HepG2 (cell line): ENCODE results near the gene PPP1R16B. TPM values are rescaled to one million over a fixed set of nuclear protein-coding genes. Genes with fewer than 3 reads are reported as not detected.

Source experiments
- ATAC-seq: fragments of 200-7000 bp; cut with Tn5 transposase; 3 replicates; pipeline ENCODE4 v1.9.1; 2020; ENCODE audit warnings: mild to moderate bottlenecking, moderate library complexity
- BruUV-seq: library from RNA; stranded (reverse); fragments of 400-500 nt; replicated peaks from 2 replicates; lab custom pipeline; 2021; lab: Mats Ljungman, UMichigan
- CTCF ChIA-PET: fragments of 300-600 bp; formaldehyde crosslinking; extraction: SDS; loops from one replicate; lab custom pipeline; 2021; ENCODE audit warnings: low total read pairs, inconsistent platforms, low intra/inter-chr PET ratio; lab: Yijun Ruan, JAX
- POLR2A ChIA-PET: fragments of 350-600 bp; sonication (Branson Sonifier 250); formaldehyde crosslinking; loops from one replicate; lab custom pipeline; 2020; ENCODE audit warnings: antibody characterized with exemption, inconsistent platforms; lab: Yijun Ruan, JAX
- DNase-seq: peaks from one replicate; pipeline ENCODE4 v3.0.0-alpha.2; 2015; ENCODE audit warnings: low spot score
- FAIRE-seq: peaks from 3 replicates; lab custom pipeline; 2011; peaks lifted over from hg19 to GRCh38; lab: Jason Lieb, UNC
- H2AFZ ChIP-seq: one replicate; pipeline ENCODE4 v1.6.1; 2011; ENCODE audit warnings: low read length, inconsistent platforms
- H3K27ac ChIP-seq: fragments of 300-600 bp; 3 replicates; pipeline ENCODE4 v1.8.0; 2011; ENCODE audit warnings: mixed run types, mild to moderate bottlenecking, mixed read lengths, low read length, inconsistent platforms; ENCODE audit not compliant: insufficient read depth; ENCODE audit errors: extremely low read length
- H3K27me3 ChIP-seq, 2 experiments: fragments of 200-600 bp in 1 of 2; 2 replicates in 1 of 2; 3 replicates in 1 of 2; pipeline versions ENCODE4 v1.6.0 to v1.8.0; 2011; ENCODE audit warnings: low read length in 2 of 2, mild to moderate bottlenecking in 2 of 2, moderate library complexity in 2 of 2, inconsistent platforms in 1 of 2; ENCODE audit not compliant: insufficient read depth in 2 of 2, control insufficient read depth in 1 of 2
- H3K36me3 ChIP-seq, 2 experiments: fragments of 200-600 bp in 1 of 2; replicated peaks in 1 of 2; 2 replicates in 1 of 2; 3 replicates in 1 of 2; pipeline versions ENCODE4 v1.5.1 to v1.8.0; 2011; ENCODE audit warnings: low read length in 2 of 2, inconsistent platforms in 1 of 2; ENCODE audit not compliant: insufficient read depth in 2 of 2, control insufficient read depth in 1 of 2
- H3K4me1 ChIP-seq: 2 replicates; pipeline ENCODE4 v1.5.1; 2012; ENCODE audit warnings: low read length, inconsistent platforms; ENCODE audit not compliant: insufficient read depth
- H3K4me2 ChIP-seq: 2 replicates; pipeline ENCODE4 v1.6.0; 2011; ENCODE audit warnings: low read depth, low read length, inconsistent platforms
- H3K4me3 ChIP-seq, 3 experiments: fragments of 200-600 bp in 1 of 3; sonication (generic), shearing (Covaris generic) in 1 of 3; replicated peaks in 1 of 3; 2 replicates each; pipeline ENCODE4 v1.5.1; 2011 to 2016; ENCODE audit warnings: low read length in 3 of 3, inconsistent platforms in 2 of 3, low read depth in 2 of 3, mild to moderate bottlenecking in 2 of 3, control low read depth in 1 of 3, mixed read lengths in 1 of 3; ENCODE audit not compliant: insufficient read depth in 1 of 3
- H3K79me2 ChIP-seq: one replicate; pipeline ENCODE4 v1.6.1; 2011; ENCODE audit warnings: low read length, inconsistent platforms; ENCODE audit not compliant: insufficient read depth
- H3K9ac ChIP-seq: 2 replicates; pipeline ENCODE4 v1.6.0; 2011; ENCODE audit warnings: mild to moderate bottlenecking, low read depth, low read length, inconsistent platforms; ENCODE audit not compliant: insufficient read depth
- H3K9me3 ChIP-seq: 2 replicates; pipeline ENCODE4 v1.5.1; 2012; ENCODE audit warnings: mild to moderate bottlenecking, low read length
- H4K20me1 ChIP-seq: 2 replicates; pipeline ENCODE4 v1.6.0; 2011; ENCODE audit warnings: inconsistent platforms, mild to moderate bottlenecking, low read length, moderate library complexity; ENCODE audit not compliant: insufficient read depth
- DPF2 ChIP-seq: sonication (generic); formaldehyde crosslinking; IDR thresholded peaks from 2 replicates; pipeline ENCODE4 v1.4.0; 2020; ENCODE audit warnings: mild to moderate bottlenecking, low read depth, missing genetic modification reagents, borderline replicate concordance
- HMG20B ChIP-seq: conservative IDR thresholded peaks from 2 replicates; pipeline ENCODE4 v1.6.1; 2016; ENCODE audit warnings: missing genetic modification reagents, missing compliant biosample characterization
- HOXA9 ChIP-seq: sonication (generic); formaldehyde crosslinking; IDR thresholded peaks from 2 replicates; pipeline ENCODE4 v1.8.1; 2022; ENCODE audit warnings: missing genetic modification reagents, mild to moderate bottlenecking, moderate library complexity, borderline replicate concordance
- KDM5A ChIP-seq: fragments of 200-600 bp; sonication (generic); IDR thresholded peaks from 2 replicates; pipeline ENCODE4 v1.7.0; 2018; ENCODE audit warnings: antibody characterized with exemption, mild to moderate bottlenecking, low read length, borderline replicate concordance
- KLF12 ChIP-seq: sonication (generic); formaldehyde crosslinking; IDR thresholded peaks from 2 replicates; pipeline ENCODE4 v1.4.0; 2020; ENCODE audit warnings: missing genetic modification reagents, borderline replicate concordance
- MED1 ChIP-seq: sonication (generic); formaldehyde crosslinking; IDR thresholded peaks from 2 replicates; pipeline ENCODE4 v1.4.0; 2020; ENCODE audit warnings: missing genetic modification reagents
- NFE2L1 ChIP-seq: sonication (generic); formaldehyde crosslinking; IDR thresholded peaks from 2 replicates; pipeline ENCODE4 v1.4.0; 2020; ENCODE audit warnings: missing genetic modification reagents, mild to moderate bottlenecking, borderline replicate concordance
- SALL1 ChIP-seq: sonication (generic); formaldehyde crosslinking; IDR thresholded peaks from 2 replicates; pipeline ENCODE4 v1.8.0; 2022; ENCODE audit warnings: mild to moderate bottlenecking, missing genetic modification reagents
- ZNF557 ChIP-seq: sonication (generic); formaldehyde crosslinking; IDR thresholded peaks from 2 replicates; pipeline ENCODE4 v1.4.0; 2020; ENCODE audit warnings: missing genetic modification reagents
- ZNF574 ChIP-seq: sonication (generic); formaldehyde crosslinking; IDR thresholded peaks from 2 replicates; pipeline ENCODE4 v1.4.0; 2020; ENCODE audit warnings: missing genetic modification reagents
- ZNF607 ChIP-seq: sonication (generic); formaldehyde crosslinking; IDR thresholded peaks from 2 replicates; pipeline ENCODE4 v1.5.1; 2020; ENCODE audit warnings: missing genetic modification reagents, mild to moderate bottlenecking, borderline replicate concordance
- ZNF720 ChIP-seq: sonication (generic); formaldehyde crosslinking; IDR thresholded peaks from 2 replicates; pipeline ENCODE4 v1.4.0; 2020; ENCODE audit warnings: missing genetic modification reagents
- ZNF749 ChIP-seq: sonication (generic); formaldehyde crosslinking; IDR thresholded peaks from 2 replicates; pipeline ENCODE4 v1.8.0; 2022; ENCODE audit warnings: mild to moderate bottlenecking, missing genetic modification reagents, moderate library complexity, borderline replicate concordance
- ZNF792 ChIP-seq: IDR thresholded peaks from 2 replicates; pipeline ENCODE4 v1.6.1; 2016
- ZSCAN12 ChIP-seq: sonication (generic); formaldehyde crosslinking; IDR thresholded peaks from 2 replicates; pipeline ENCODE4 v1.9.0; 2021; ENCODE audit warnings: mild to moderate bottlenecking, missing genetic modification reagents
- WGBS: methylation state at CpG from one replicate; pipeline ENCODE4 v1.1.6; 2017; ENCODE audit warnings: low lambda C conversion rate; 5-methylcytosine and 5-hydroxymethylcytosine counted together
- in situ Hi-C: cut with HindIII; loops from 2 replicates; pipeline ENCODE4 v1.10.0; 2017; ENCODE audit warnings: low pct_unique_long_range_greater_than_20kb; ENCODE audit not compliant: extremely low pct_ligation_motif_present
- intact Hi-C: fragments of 100-400 bp; cut with micrococcal nuclease; formaldehyde crosslinking; loops from one replicate; pipeline ENCODE4 v1.10.0; 2022; ENCODE audit not compliant: unreplicated experiment
- polyA plus RNA-seq, 8 experiments: library from polyadenylated mRNA; depleted of rRNA in 3 of 8; stranded (reverse) in 7 of 8; unstranded in 1 of 8; fragments of >200 nt; fragmentation: Illumina TruSeq in 4 of 8; extraction: Trizol in 4 of 8; gene quantifications; 2 replicates each; pipeline versions ENCODE4 v1.2.1 to v1.2.3, GENCODE V29; 2011 to 2016; ENCODE audit warnings: low read depth in 4 of 8, missing spikeins in 1 of 8, mixed read lengths in 1 of 8; ENCODE audit not compliant: insufficient read depth in 1 of 8
- total RNA-seq, 5 experiments: library from RNA; depleted of rRNA; stranded (reverse); fragments of >200 nt; fragmentation: Illumina TruSeq; extraction: Trizol; gene quantifications; 2 replicates each; pipeline ENCODE4 v1.2.3, GENCODE V29; 2016; ENCODE audit warnings: low read depth in 1 of 5
- TF ChIP-seq, protein P1 (sequence below): fragments of 450-650 bp; IDR thresholded peaks from 2 replicates; pipeline ENCODE4 v1.6.1; 2016
- TF ChIP-seq, protein P2 (sequence below): sonication (generic); formaldehyde crosslinking; IDR thresholded peaks from 2 replicates; pipeline ENCODE4 v1.8.0; 2022; ENCODE audit warnings: missing genetic modification reagents, mild to moderate bottlenecking, inconsistent platforms, borderline replicate concordance
- TF ChIP-seq, protein P3 (sequence below): IDR thresholded peaks from 2 replicates; pipeline ENCODE4 v1.6.1; 2016; ENCODE audit warnings: missing compliant biosample characterization, missing genetic modification reagents, borderline replicate concordance

Gene PPP1R16B
- total and polyA plus RNA-seq, 2 of the 13 experiments (the other 11 are each of a cell fraction or from before 2014, with no cell fraction given), result 0.02 to 0.11 TPM

GRCh38 chr20:38878866-38879265, 73.4 kb downstream of the PPP1R16B start:
- ChIA-PET CTCF (no interaction called here), POLR2A (no interaction called here)
- no peaks in the 10 kb centered on the region for H3K79me2 ChIP-seq
- H3K27ac ChIP-seq, result no peak overlapping the region
- WGBS, result 6% methylated on average over 9 of the region's 9 CpGs
- no peak overlapping the region for H3K9ac ChIP-seq
- H2AFZ ChIP-seq, result no peak overlapping the region
- in situ Hi-C loops (no loop called here), intact Hi-C loops (no loop called here)
- ATAC-seq (peak; percentile 72), FAIRE-seq (no peak), DNase-seq (peak; percentile 28)
- no peaks in the 10 kb centered on the region for H4K20me1 ChIP-seq
- no peaks in the 10 kb centered on the region for H3K36me3 ChIP-seq
- no TSS peak for BruUV-seq
- H3K4me2 ChIP-seq, result no peak overlapping the region
- H3K4me1 ChIP-seq, result peaks cover 9% of the 10 kb centered on the region
- H3K9me3 ChIP-seq, result no peaks in the 10 kb centered on the region
- peaks cover 7 to 32% of the 10 kb centered on the region in 2 experiments; a peak in 3 of 5 replicates for H3K27me3 ChIP-seq
- no peak overlapping the region for H3K4me3 ChIP-seq
- 0 out of 2 replicates have a peak, but pooled peaks have one; percentile 37 for TF ChIP-seq HMG20B (CRISPR knock-in tag)
- TF ChIP-seq, protein P1, sequence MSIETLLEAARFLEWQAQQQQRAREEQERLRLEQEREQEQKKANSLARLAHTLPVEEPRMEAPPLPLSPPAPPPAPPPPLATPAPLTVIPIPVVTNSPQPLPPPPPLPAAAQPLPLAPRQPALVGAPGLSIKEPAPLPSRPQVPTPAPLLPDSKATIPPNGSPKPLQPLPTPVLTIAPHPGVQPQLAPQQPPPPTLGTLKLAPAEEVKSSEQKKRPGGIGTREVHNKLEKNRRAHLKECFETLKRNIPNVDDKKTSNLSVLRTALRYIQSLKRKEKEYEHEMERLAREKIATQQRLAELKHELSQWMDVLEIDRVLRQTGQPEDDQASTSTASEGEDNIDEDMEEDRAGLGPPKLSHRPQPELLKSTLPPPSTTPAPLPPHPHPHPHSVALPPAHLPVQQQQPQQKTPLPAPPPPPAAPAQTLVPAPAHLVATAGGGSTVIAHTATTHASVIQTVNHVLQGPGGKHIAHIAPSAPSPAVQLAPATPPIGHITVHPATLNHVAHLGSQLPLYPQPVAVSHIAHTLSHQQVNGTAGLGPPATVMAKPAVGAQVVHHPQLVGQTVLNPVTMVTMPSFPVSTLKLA, result no peak
- TF ChIP-seq, protein P2, sequence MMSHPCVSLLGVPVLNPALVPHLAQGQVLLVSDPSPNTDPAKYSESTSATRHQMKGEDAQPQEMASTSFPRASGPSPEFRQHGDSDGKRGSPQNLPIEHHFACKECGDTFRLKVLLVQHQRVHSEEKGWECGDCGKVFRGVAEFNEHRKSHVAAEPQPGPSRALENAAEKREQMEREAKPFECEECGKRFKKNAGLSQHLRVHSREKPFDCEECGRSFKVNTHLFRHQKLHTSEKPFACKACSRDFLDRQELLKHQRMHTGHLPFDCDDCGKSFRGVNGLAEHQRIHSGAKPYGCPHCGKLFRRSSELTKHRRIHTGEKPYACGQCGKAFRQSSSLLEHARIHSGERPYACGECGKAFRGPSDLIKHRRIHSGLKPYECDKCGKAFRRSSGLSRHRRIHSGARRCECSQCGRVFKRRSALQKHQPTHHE, result no peak
- TF ChIP-seq MED1 (CRISPR knock-in tag), result 0 out of 2 replicates have a peak, but pooled peaks have one; percentile 21
- 0 out of 2 replicates have a peak, but pooled peaks have one; percentile 55 for TF ChIP-seq ZNF720 (CRISPR knock-in tag)
- 0 out of 2 replicates have a peak, but pooled peaks have one; percentile 45 for TF ChIP-seq ZNF574 (CRISPR knock-in tag)
- TF ChIP-seq ZNF607 (CRISPR knock-in tag), result 0 out of 2 replicates have a peak, but pooled peaks have one; percentile 51
- 0 out of 2 replicates have a peak, but pooled peaks have one; percentile 59 for TF ChIP-seq ZSCAN12 (CRISPR knock-in tag)
- TF ChIP-seq DPF2 (CRISPR knock-in tag), result no peak
- peak; percentile 84 for TF ChIP-seq ZNF792
- TF ChIP-seq, protein P3, sequence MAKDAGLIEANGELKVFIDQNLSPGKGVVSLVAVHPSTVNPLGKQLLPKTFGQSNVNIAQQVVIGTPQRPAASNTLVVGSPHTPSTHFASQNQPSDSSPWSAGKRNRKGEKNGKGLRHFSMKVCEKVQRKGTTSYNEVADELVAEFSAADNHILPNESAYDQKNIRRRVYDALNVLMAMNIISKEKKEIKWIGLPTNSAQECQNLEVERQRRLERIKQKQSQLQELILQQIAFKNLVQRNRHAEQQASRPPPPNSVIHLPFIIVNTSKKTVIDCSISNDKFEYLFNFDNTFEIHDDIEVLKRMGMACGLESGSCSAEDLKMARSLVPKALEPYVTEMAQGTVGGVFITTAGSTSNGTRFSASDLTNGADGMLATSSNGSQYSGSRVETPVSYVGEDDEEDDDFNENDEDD (CRISPR knock-in tag), result peak; percentile 34; the same call in 1 of the 2 replicates
- TF ChIP-seq HOXA9 (CRISPR knock-in tag), result 0 out of 2 replicates have a peak, but pooled peaks have one; percentile 42
- peak; percentile 69 for TF ChIP-seq SALL1 (CRISPR knock-in tag)
- TF ChIP-seq NFE2L1 (CRISPR knock-in tag), result no peak
- TF ChIP-seq ZNF557 (CRISPR knock-in tag), result peak; percentile 85; the same call in 1 of the 2 replicates
- 0 out of 2 replicates have a peak, but pooled peaks have one; percentile 59 for TF ChIP-seq KLF12 (CRISPR knock-in tag)
- TF ChIP-seq KDM5A, result no peak
- no peak for TF ChIP-seq ZNF749
